ENCODE results near the gene SNRPD3.
"Not testable (repeated sequence)": the region's sequence is repeated elsewhere in the genome, so short reads cannot be mapped to it uniquely, and the experiment has no call there.

SNRPD3 gene

DNA sequence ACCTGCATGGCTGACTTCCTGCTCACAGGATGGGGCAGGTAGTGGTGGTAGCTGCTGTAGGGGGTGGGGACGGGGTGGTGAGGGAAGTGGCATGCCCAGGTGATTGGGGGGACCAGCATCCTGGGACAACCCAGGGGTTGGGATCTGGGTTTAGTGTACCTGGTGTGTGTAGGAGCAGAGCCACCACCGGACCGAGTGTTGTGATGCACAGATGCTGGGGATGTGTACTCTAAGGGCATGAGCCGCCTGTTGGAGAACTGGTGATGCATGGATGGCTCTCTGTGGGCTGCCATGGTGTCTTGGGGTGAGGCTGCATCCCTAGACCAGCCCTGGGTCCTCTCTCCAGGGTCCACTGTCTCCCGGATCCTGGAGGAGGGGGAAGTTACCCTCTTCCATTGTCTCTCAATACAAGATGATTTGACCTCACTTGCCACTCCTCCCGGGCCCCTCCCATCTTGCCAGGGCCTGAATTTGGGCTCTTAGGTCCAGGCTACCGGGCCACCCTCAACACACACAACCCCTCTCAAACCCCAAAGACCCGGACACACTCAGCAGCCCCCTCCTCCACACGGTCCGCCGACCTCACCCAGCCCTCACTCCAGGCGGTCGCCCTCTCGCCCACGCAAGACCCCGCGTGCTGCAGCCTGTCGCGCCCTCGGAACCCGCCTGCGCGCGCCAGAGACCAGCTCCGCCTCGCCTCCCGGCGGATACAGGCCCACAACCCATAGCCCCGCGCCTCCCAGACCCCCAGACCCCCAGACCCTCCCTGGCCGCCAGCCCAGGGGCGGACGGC, 36.5 kb downstream of the SNRPD3 start:
- ChIA-PET POLR2A (interaction anchor here (1.0 to 3.1 kb wide), 4 partner anchors 8 to 580 kb away, joined by 3 to 14 read pairs (median 6); no protein-coding TSS in a partner anchor), CTCF (no interaction called here)
- TF ChIP-seq FOXM1 (IDR thresholded peaks at IDR 0.05; ENCODE audit: borderline replicate concordance) (no peak), FOXA1 (IDR thresholded peaks at IDR 0.05) (no peak), ARNT (IDR thresholded peaks at IDR 0.05) (no peak), LEF1 (IDR thresholded peaks at IDR 0.05; ENCODE audit: borderline replicate concordance) (no peak), ZNF384 (IDR thresholded peaks at IDR 0.05) (no peak)
- DNase-seq (ENCODE audit: extremely low spot score): no peak

DNA sequence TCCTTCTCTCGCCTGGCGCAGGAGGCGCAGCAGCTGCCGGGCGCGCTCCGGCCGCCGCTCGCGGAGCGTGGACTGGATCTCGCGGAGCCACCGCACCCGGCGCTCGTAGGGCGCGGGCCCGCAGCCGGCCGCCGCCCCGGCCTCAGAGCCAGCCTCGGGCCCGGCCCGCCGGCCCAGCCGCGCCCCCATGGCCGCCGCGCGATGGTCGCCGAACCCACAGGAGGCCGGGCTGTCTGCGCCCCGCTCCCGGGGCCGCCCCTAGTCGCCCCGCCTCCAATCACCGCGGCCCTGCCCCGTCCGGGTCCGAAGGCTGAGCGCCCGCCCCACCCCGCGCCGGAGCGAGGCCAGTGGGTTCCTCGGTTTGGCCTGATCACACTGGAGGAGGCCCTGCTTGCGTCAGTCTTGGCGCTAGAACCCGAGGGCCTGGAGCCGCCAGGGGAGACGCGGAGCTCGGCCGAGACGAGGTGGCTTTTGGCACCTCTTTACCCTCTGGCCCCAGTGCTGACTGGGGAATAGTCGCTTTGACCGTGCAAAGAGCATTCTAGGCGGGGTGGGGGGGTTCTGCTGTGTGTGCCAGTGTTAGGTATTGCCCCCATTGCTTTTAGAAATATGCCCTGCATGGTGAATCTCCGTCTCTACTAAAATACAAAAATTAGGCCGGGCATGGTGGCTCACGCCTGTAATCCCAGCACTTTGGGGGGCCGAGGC, 37.2 kb downstream of the SNRPD3 start, which contains the start of gene LRRC75B:
Gene LRRC75B, minus strand, starts transcription at position 223 of the 708 bp plus-strand sequence. Its CDS starts 34 bp downstream, at position 189.
- ChIA-PET CTCF (no interaction called here), POLR2A (interaction anchor here (1.0 to 3.1 kb wide), 3 partner anchors 9 to 581 kb away, joined by 3 to 14 read pairs (median 3); no protein-coding TSS in a partner anchor)
- TF ChIP-seq ARNT (IDR thresholded peaks at IDR 0.05) (0 out of 2 replicates have a peak, but pooled peaks have one; percentile 23), CTBP1 (IDR thresholded peaks at IDR 0.05; ENCODE audit: borderline replicate concordance) (no peak), NFRKB (IDR thresholded peaks at IDR 0.05) (no peak), FOXM1 (IDR thresholded peaks at IDR 0.05; ENCODE audit: borderline replicate concordance) (0 out of 2 replicates have a peak, but pooled peaks have one; percentile 24)
- DNase-seq (ENCODE audit: extremely low spot score): peak; percentile 90

DNA sequence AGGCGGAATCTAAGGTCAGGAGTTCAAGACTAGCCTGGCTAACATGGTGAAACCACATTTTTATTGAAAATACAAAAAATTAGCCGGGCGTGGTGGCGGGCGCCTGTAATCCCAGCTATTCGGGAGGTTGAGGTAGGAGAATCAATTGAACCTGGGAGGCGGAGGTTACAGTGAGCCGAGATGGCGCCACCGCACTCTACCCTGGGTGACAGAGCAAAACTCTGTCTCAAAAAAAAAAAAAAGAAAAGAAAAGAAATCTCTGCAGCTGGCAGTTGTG, 37.7 kb downstream of the SNRPD3 start:
- DNase-seq (ENCODE audit: extremely low spot score); CTCF ChIA-PET: not testable (repeated sequence)
- POLR2A ChIA-PET: interaction anchor here (1.0 to 3.1 kb wide), 3 partner anchors 10 to 581 kb away, joined by 3 to 14 read pairs (median 3); no protein-coding TSS in a partner anchor

DNA sequence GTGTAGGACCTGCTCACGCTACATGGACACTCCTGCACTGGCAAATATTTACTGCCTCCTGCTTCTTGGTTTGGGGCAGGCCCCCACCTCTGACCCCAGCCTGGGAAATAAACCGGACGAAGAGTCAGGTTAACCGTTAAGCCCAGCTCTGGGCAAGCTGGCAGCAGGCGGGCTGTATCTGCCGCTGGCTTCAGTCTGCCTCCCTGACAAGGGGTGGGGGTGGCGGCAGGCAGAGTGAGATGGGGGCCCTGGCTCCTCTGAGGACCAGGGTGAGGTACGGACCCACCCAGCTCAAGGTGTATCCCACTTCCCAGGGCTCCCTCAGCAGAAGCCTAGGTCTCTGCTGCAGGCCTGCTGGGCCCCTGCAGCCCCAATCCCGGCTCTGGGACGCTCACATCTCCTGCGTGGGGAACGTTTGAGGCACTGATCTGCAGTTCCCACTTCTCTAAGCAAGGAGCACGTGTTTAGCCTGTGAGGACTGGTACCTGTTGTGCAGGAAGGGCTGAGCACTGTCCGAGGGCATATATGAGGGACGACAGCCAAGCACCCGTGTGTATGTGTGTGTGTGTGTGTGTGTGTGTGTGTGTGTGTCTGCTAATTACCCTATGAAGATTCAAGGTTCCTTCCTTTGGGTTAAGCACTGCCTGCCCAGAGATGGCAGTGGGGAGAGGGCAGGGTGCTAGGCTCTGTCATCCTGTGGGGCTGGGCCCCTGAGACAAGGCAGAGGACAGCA, 38.2 kb downstream of the SNRPD3 start:
- no peak for TF ChIP-seq ZNF384 (IDR thresholded peaks at IDR 0.05)
- TF ChIP-seq FOXA1 (IDR thresholded peaks at IDR 0.05): no peak
- TF ChIP-seq HDGF (IDR thresholded peaks at IDR 0.05; ENCODE audit: borderline replicate concordance): no peak
- no peak for TF ChIP-seq L3MBTL2 (conservative IDR thresholded peaks at IDR 0.05)
- ChIA-PET CTCF (no interaction called here), POLR2A (interaction anchor here (3.1 kb wide), 1 partner anchor 10 kb away, joined by 14 read pairs; no protein-coding TSS in a partner anchor)
- no peak for DNase-seq (ENCODE audit: extremely low spot score)

DNA sequence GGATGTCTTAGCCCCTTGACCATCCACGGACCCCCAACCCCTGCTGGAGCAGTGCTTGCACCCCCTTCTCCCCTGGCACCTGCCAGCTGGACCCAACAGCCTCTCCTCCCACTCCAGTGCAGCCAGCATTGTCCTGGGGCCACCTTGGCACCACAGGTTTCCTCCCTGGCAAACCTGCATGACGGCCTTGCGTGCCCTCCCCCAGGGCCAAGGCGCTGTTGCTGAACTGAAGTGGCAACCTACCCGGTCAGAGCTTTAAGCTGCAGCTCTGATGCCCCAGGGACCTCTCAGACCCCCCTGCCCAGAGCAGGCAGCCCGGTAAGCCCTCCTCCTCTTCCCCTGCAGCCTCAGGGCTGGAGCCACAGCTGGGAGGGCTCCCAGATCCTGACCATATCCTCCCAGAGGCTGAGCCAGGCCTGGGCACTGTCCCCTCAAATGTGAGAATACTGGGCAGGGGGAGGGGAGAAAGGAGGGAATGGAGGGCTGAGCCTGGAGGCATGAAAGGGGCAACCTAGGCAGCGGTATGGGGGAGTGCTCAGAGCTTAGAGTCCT, 38.8 kb downstream of the SNRPD3 start:
- no peak for DNase-seq (ENCODE audit: extremely low spot score)
- CTCF ChIA-PET: no interaction called here
- POLR2A ChIA-PET: no interaction called here
- TF ChIP-seq LEF1 (IDR thresholded peaks at IDR 0.05; ENCODE audit: borderline replicate concordance) (no peak), SP1 (IDR thresholded peaks at IDR 0.05) (no peak), SUZ12 (IDR thresholded peaks at IDR 0.05) (no peak), ZNF384 (IDR thresholded peaks at IDR 0.05) (no peak), TARDBP (IDR thresholded peaks at IDR 0.05) (no peak), NFRKB (IDR thresholded peaks at IDR 0.05) (no peak), CTBP1 (IDR thresholded peaks at IDR 0.05; ENCODE audit: borderline replicate concordance) (no peak), BHLHE40 (IDR thresholded peaks at IDR 0.05; ENCODE audit: borderline replicate concordance) (no peak), HDGF (IDR thresholded peaks at IDR 0.05; ENCODE audit: borderline replicate concordance) (no peak), FOXM1 (IDR thresholded peaks at IDR 0.05; ENCODE audit: borderline replicate concordance) (no peak), ARNT (IDR thresholded peaks at IDR 0.05) (no peak), FOXA1 (IDR thresholded peaks at IDR 0.05) (no peak)
- TF ChIP-seq, protein P1, sequence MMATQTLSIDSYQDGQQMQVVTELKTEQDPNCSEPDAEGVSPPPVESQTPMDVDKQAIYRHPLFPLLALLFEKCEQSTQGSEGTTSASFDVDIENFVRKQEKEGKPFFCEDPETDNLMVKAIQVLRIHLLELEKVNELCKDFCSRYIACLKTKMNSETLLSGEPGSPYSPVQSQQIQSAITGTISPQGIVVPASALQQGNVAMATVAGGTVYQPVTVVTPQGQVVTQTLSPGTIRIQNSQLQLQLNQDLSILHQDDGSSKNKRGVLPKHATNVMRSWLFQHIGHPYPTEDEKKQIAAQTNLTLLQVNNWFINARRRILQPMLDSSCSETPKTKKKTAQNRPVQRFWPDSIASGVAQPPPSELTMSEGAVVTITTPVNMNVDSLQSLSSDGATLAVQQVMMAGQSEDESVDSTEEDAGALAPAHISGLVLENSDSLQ (IDR thresholded peaks at IDR 0.05): no peak

DNA sequence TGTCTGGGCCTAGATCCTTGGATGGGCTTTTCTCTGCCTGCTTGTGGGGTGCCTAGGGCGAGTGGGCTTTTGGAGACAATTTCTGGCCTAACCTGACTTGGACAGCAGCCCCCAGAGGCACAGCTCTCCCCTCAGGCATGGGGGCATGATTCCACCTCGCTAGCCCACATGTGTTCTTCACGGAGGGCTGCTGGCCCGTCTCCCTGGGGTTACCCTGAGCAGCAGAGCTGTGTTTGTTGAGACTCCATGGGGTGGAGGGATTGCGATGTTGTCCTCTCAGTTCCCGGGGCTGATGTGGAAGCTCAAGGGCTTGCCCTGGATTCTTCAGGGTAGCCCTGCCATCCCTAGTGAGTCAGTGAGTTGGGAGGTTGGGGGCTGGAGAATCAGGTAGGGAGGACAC, 39.4 kb downstream of the SNRPD3 start:
- ChIA-PET CTCF (no interaction called here), POLR2A (interaction anchor here (1.4 kb wide), 1 partner anchor 11 kb away, joined by 3 read pairs; no protein-coding TSS in a partner anchor)
- no peak for TF ChIP-seq TARDBP (IDR thresholded peaks at IDR 0.05)
- no peak for TF ChIP-seq SUZ12 (IDR thresholded peaks at IDR 0.05)
- no peak for TF ChIP-seq ELF4 (IDR thresholded peaks at IDR 0.05)
- DNase-seq (ENCODE audit: extremely low spot score): no peak

DNA sequence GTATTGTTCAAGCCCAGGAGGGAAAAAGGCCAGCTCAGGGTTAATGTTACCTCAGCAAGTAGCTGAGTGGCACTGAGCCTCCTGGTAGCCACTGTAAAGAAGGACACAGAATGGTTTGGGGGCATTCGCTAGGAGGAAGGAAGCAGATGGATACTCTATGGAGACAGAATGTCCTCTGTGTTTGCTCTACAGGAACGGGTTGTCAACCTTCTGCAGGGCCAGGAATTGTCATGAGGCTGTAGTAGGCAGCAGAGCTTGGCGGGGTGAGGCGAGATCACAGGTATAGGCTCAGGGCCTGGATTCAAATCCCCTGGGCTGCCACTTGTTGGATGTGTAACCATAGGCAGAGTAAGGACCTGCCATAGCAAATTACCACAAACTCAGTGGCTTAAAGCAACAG, 40.1 kb downstream of the SNRPD3 start:
- CTCF ChIA-PET: no interaction called here
- DNase-seq (ENCODE audit: extremely low spot score): no peak
- TF ChIP-seq ELF4 (IDR thresholded peaks at IDR 0.05): no peak
- TF ChIP-seq ZNF384 (IDR thresholded peaks at IDR 0.05): no peak
- TF ChIP-seq, protein P1 (IDR thresholded peaks at IDR 0.05): no peak
- TF ChIP-seq TARDBP (IDR thresholded peaks at IDR 0.05): no peak
- no peak for TF ChIP-seq CTBP1 (IDR thresholded peaks at IDR 0.05; ENCODE audit: borderline replicate concordance)
- TF ChIP-seq HDGF (IDR thresholded peaks at IDR 0.05; ENCODE audit: borderline replicate concordance): no peak
- TF ChIP-seq BHLHE40 (IDR thresholded peaks at IDR 0.05; ENCODE audit: borderline replicate concordance): no peak
- no peak for TF ChIP-seq FOXM1 (IDR thresholded peaks at IDR 0.05; ENCODE audit: borderline replicate concordance)
- no peak for TF ChIP-seq FOXK2 (IDR thresholded peaks at IDR 0.05)
- no peak for TF ChIP-seq FOXA1 (IDR thresholded peaks at IDR 0.05)
- TF ChIP-seq SUZ12 (IDR thresholded peaks at IDR 0.05): no peak
- TF ChIP-seq SP1 (IDR thresholded peaks at IDR 0.05): no peak
- TF ChIP-seq NFRKB (IDR thresholded peaks at IDR 0.05): no peak
- TF ChIP-seq ARNT (IDR thresholded peaks at IDR 0.05): no peak
- no peak for TF ChIP-seq LEF1 (IDR thresholded peaks at IDR 0.05; ENCODE audit: borderline replicate concordance)
- TF ChIP-seq L3MBTL2 (conservative IDR thresholded peaks at IDR 0.05): no peak
- POLR2A ChIA-PET: interaction anchor here (1.4 kb wide), 1 partner anchor 11 kb away, joined by 3 read pairs; no protein-coding TSS in a partner anchor

DNA sequence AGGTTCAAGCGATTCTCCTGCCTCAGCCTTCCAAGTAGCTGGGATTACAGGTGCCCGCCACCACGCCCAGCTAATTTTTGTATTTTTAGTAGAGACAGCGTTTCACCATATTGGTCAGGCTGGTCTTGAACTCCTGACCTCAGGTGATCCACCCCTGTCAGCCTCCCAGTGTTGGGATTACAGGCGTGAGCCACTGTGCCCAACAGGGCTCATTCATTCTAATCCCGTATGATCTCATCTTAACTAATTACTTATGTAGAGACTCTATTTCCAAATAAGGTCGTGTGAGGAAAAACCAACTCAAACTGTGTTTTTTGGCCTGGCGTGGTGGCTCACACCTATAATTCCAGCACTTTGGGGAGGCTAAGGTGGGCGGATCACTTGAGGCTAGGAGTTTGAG, 41.3 kb downstream of the SNRPD3 start:
- POLR2A ChIA-PET; CTCF ChIA-PET; DNase-seq (ENCODE audit: extremely low spot score): not testable (repeated sequence)
